Mucosa of descending colon (tissue), 3 donors: Measurements from ENCODE around the gene ADISSP. TPM values are rescaled to one million over a fixed set of nuclear protein-coding genes. Genes with fewer than 3 reads are reported as not detected.

Experiments
- ATAC-seq: fragments of 200-7000 bp; cut with Tn5 transposase; one replicate; pipeline ENCODE4 v1.9.1; 2020; ENCODE audit warnings: mild to moderate bottlenecking, moderate library complexity
- DNase-seq, 3 donors: peaks; one replicate each; pipeline ENCODE4 v3.0.0-alpha.2; 2020
- H3K36me3 ChIP-seq: fragments of 200-600 bp; one replicate; pipeline ENCODE4 v1.8.0; 2021; ENCODE audit warnings: low read depth, mild to moderate bottlenecking
- H3K4me1 ChIP-seq: fragments of 200-600 bp; one replicate; pipeline ENCODE4 v1.8.0; 2021; ENCODE audit warnings: low read depth, mild to moderate bottlenecking
- H3K4me3 ChIP-seq: fragments of 200-600 bp; one replicate; pipeline ENCODE4 v1.8.0; 2021; ENCODE audit warnings: mild to moderate bottlenecking
- H3K9me3 ChIP-seq: fragments of 200-600 bp; one replicate; pipeline ENCODE4 v1.8.0; 2021; ENCODE audit warnings: mild to moderate bottlenecking
- CTCF ChIP-seq: fragments of 200-600 bp; IDR thresholded peaks from one replicate; pipeline ENCODE4 v1.8.0; 2022; ENCODE audit warnings: antibody characterized with exemption, mild to moderate bottlenecking
- intact Hi-C, 2 donors: fragments of 100-400 bp; cut with DNase I in 1 of 2; cut with micrococcal nuclease in 1 of 2; formaldehyde crosslinking; loops; one replicate each; pipeline versions ENCODE4 v1.11.0 to v1.11.1; 2022; cut with DNase I, micrococcal nuclease
- total RNA-seq, 3 donors: library from RNA; stranded (reverse); fragmentation: NEBNext Ultra II Directional in 2 of 3; extraction: Animal tissue kit (Norgen Biotek cat#: 25700) in 2 of 3; gene quantifications; one replicate each; pipeline versions ENCODE4 v1.2.1 to v1.2.4, GENCODE V29; 2021 to 2023
- donor health status: DM: no; HTN: no; CAD: no; lungs with moderate emphysema.
- donor health status: DM: no; HTN: no; CAD: no.
- donor health status: DM: no; HTN: yes; CAD: no.

Gene ADISSP
- total RNA-seq, 3 donors from 2014 or later: 14.5 to 69.6 (median 26.5) TPM

DNA sequence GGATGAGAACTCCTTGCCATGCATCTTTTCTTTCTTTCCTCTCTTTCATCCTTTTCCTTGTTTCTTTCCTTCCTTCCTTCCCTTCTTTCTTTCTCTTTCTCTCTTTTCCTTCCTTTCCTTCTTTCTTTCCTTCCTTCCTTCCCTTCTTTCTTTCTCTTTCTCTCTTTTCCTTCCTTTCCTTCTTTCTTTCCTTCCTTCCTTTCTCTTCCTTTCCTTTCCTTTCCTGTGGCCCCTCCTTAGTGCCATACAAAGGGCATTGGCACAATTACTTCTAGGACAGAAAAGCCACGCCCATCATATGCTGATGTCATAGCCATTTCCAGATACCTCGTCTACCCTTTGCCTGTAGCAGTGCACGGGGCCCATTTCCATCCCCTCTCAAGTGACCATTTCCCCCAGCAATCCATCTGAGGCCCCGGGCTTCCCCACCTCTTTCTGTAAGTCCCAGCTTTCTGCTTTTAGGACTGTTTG is 21.2 kb upstream of the ADISSP start:
- DNase-seq (peak; percentile 46 to 84 (median 54)), ATAC-seq (peak; percentile 56)
- intact Hi-C loops: no loop called here

DNA sequence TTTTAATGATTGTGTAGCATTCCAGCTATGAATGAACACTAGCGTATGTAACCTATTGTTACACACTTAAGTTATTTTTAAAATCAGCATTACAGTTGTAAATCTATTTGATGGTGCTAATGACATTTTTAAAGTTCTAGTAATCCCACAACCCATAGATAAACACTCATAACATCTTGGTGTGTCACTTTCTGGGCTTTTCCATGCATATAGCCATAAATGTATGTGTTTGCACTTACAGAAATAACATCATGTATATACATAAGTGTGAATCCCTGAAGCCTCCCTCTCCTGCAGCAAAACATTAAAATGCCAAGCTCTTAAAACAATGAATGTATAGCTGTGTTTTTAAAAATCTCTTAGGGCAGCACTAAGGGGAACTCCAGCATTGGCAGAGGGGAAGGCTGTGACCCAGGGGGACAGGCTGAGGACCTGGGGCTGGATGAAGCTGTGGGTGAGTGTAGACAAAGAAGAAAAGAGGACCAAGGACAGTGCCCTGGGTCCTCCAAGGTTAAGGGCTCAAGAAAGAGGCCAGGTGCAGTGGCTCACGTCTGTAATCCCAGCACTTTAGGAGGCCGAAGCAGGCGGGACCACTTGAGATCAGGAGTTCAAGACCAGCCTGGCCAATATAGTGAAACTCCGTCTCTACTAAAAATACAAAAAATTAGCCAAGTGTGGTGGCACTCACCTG is 19.9 kb upstream of the ADISSP start:
- TF ChIP-seq CTCF: no peak
- ATAC-seq (no peak), DNase-seq (peak in 1 of 3 donors; percentile 31)
- intact Hi-C loops: no loop called here
- Histone ChIP-seq H3K4me3 (no peak overlapping the region), H3K4me1 (peaks cover 40% of the 10 kb centered on the region), H3K36me3 (no peaks in the 10 kb centered on the region), H3K9me3 (no peaks in the 10 kb centered on the region)

More for the DNA sequence above, 21.2 kb upstream of the ADISSP start:
- Histone ChIP-seq H3K4me1 (peaks cover 37% of the 10 kb centered on the region), H3K36me3 (no peaks in the 10 kb centered on the region), H3K4me3 (no peak overlapping the region), H3K9me3 (no peaks in the 10 kb centered on the region)
- no peak for TF ChIP-seq CTCF

GRCh38 chr20:3786665-3787323 is 19.2 kb upstream of the ADISSP start, which contains the start of gene CENPB:
TSS of gene CENPB (minus strand) at chr20:3786740. CDS start at chr20:3786483, 257 bp downstream.
- H3K4me3 ChIP-seq: peak within 1 kb of the TSS; percentile 30
- intact Hi-C loops: no loop called here
- H3K9me3 ChIP-seq: no peaks in the 10 kb centered on the region
- TF ChIP-seq CTCF: peak; percentile 81
- peak; percentile 92 to 97 (median 93) for DNase-seq
- peaks cover 40% of the 10 kb centered on the region for H3K4me1 ChIP-seq
- peak; percentile 96 for ATAC-seq
- no peaks in the 10 kb centered on the region for H3K36me3 ChIP-seq

DNA sequence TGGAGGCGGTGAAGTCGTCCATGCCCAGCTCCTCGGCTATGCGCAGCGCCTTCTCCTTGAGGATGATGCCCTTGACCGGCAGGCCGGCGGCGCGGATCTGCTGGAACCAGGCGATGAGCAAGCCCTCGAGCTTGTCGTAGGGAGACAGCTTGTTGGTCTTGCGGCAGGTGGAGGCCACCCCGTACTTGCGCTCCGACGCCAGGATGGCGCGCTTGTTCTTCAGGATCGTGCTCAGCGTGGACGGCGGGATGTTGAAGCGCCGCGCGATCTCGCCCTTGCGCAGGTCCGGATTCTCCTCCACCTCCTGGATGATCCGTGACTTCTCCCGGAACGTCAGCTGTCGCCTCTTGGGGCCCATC is 18.6 kb upstream of the ADISSP start:
- no peak for TF ChIP-seq CTCF
- Histone ChIP-seq H3K36me3 (no peaks in the 10 kb centered on the region), H3K4me3 (peak overlapping the region; percentile 30), H3K9me3 (no peaks in the 10 kb centered on the region), H3K4me1 (peaks cover 40% of the 10 kb centered on the region)
- DNase-seq (peak; percentile 65 to 80 (median 78)), ATAC-seq (peak; percentile 19)
- intact Hi-C loops: no loop called here

GRCh38 chr20:3785240-3786125 is 17.9 kb upstream of the ADISSP start:
- intact Hi-C loops: no loop called here
- Histone ChIP-seq H3K4me3 (peak overlapping the region; percentile 30), H3K36me3 (no peaks in the 10 kb centered on the region), H3K4me1 (peaks cover 44% of the 10 kb centered on the region), H3K9me3 (no peaks in the 10 kb centered on the region)
- ATAC-seq (peak; percentile 1), DNase-seq (peak in 2 of 3 donors; percentile 55 to 68)
- TF ChIP-seq CTCF: no peak
